ENCODE results near the gene ANKLE1. TPM values are rescaled to one million over a fixed set of nuclear protein-coding genes. Genes with fewer than 3 reads are reported as not detected.
"Not testable (repeated sequence)": the region's sequence is repeated elsewhere in the genome, so short reads cannot be mapped to it uniquely, and the experiment has no call there.

The ANKLE1 gene
- total and polyA plus RNA-seq, 4 experiments from 2014 or later = 0.41 to 5.1 (median 1.8) TPM

- ChIA-PET CTCF (ENCODE audit: partially characterized antibody) (interaction anchor here (0.6 to 4.3 kb wide), 15 partner anchors 9 to 223 kb away, joined by 3 to 56 read pairs (median 6); partner anchors contain the start of genes ABHD8, DDA1, MRPL34 and MYO9B), POLR2A (ENCODE audit: partially characterized antibody) (interaction anchor here (0.6 to 2.9 kb wide), 13 partner anchors 10 to 127 kb away, joined by 3 to 9 read pairs (median 5); partner anchors contain the start of genes ANO8, BABAM1, DDA1 and MRPL34)
- peak; percentile 77 to 85 (median 80) for DNase-seq
- H3K4me1 Mint-ChIP-seq = peaks cover 3 to 5% (median 4%) of the 10 kb centered on the region in 4 donors
- H3K27ac ChIP-seq (ENCODE audit: low read depth, low read length) = peak overlapping the region; percentile 20
- H3K36me3 ChIP-seq (ENCODE audit: insufficient read depth, low read length) = no peaks in the 10 kb centered on the region
- no peaks in the 10 kb centered on the region for H3K9me3 Mint-ChIP-seq
- no peaks in the 10 kb centered on the region for H3K27me3 ChIP-seq (ENCODE audit: insufficient read depth, low read length)
- intact Hi-C loops (cut with micrococcal nuclease) = loop anchor here (1.0 to 2.0 kb wide), 7 partner anchors 13 to 176 kb away; partner anchors contain the start of genes ANO8, BABAM1 and MRPL34
- H3K4me3 ChIP-seq (ENCODE audit: low read length in 2 of 2) = peak overlapping the region; percentile 61 to 75
- peak overlapping the region; percentile 88 to 92 (median 90) for H3K4me3 Mint-ChIP-seq
- H3K27ac Mint-ChIP-seq = peak overlapping the region; percentile 47 to 89 (median 81)
- H3K4me1 ChIP-seq (ENCODE audit: insufficient read depth, low read length) = peaks cover 6% of the 10 kb centered on the region
- peaks cover 0 to 4% of the 10 kb centered on the region in 2 donors for H3K27me3 Mint-ChIP-seq
- peaks cover 0 to 2% of the 10 kb centered on the region in 2 donors for H3K36me3 Mint-ChIP-seq
- no peaks in the 10 kb centered on the region for H3K9me3 ChIP-seq (ENCODE audit: control insufficient read depth in 1 of 2, low read length in 2 of 2)
Measured at GRCh38 chr19:17292301-17293074, 10.8 kb downstream of the ANKLE1 start.

GRCh38 chr19:17293605-17294004, 11.9 kb downstream of the ANKLE1 start:
- intact Hi-C loops (cut with micrococcal nuclease) = loop anchor here (2.0 kb wide), 2 partner anchors 41 to 175 kb away; partner anchors contain the start of gene ANO8
- no peaks in the 10 kb centered on the region for H3K27me3 ChIP-seq (ENCODE audit: insufficient read depth, low read length)

GRCh38 chr19:17294051-17294891, 12.6 kb downstream of the ANKLE1 start:
- ChIA-PET CTCF (ENCODE audit: partially characterized antibody) (interaction anchor here (0.9 to 1.9 kb wide), 4 partner anchors 11 to 92 kb away, joined by 3 to 7 read pairs (median 4); partner anchors contain the start of gene MRPL34), POLR2A (ENCODE audit: partially characterized antibody) (interaction anchor here (2.1 kb wide), 1 partner anchor 41 kb away, joined by 7 read pairs; the partner anchor contains the start of gene ANO8)
- peak overlapping the region in 1 of 8 donors; percentile 20 for H3K4me3 Mint-ChIP-seq
- peaks cover 3 to 5% (median 4%) of the 10 kb centered on the region in 4 donors for H3K4me1 Mint-ChIP-seq
- peak in 4 of 5 donors; percentile 27 to 60 (median 34) for DNase-seq
- Histone ChIP-seq H3K27me3 (ENCODE audit: insufficient read depth, low read length) (no peaks in the 10 kb centered on the region), H3K9me3 (ENCODE audit: control insufficient read depth in 1 of 2, low read length in 2 of 2) (peaks cover 0 to 4% of the 10 kb centered on the region in 2 donors), H3K36me3 (ENCODE audit: insufficient read depth, low read length) (no peaks in the 10 kb centered on the region), H3K4me1 (ENCODE audit: insufficient read depth, low read length) (peaks cover 6% of the 10 kb centered on the region), H3K27ac (ENCODE audit: low read depth, low read length) (no peak overlapping the region), H3K4me3 (ENCODE audit: low read length in 2 of 2) (no peak overlapping the region)
- intact Hi-C loops (cut with micrococcal nuclease) = no loop called here
- H3K9me3 Mint-ChIP-seq = peaks cover 0 to 2% (median 0%) of the 10 kb centered on the region in 8 donors
- H3K36me3 Mint-ChIP-seq = peaks cover 0 to 2% of the 10 kb centered on the region in 2 donors
- peaks cover 0 to 2% of the 10 kb centered on the region in 2 donors for H3K27me3 Mint-ChIP-seq
- no peak overlapping the region for H3K27ac Mint-ChIP-seq

More at GRCh38 chr19:17293605-17294004, 11.9 kb downstream of the ANKLE1 start:
- H3K4me1 ChIP-seq (ENCODE audit: insufficient read depth, low read length) = peaks cover 6% of the 10 kb centered on the region
- peaks cover 0 to 4% of the 10 kb centered on the region in 2 donors for H3K9me3 ChIP-seq (ENCODE audit: control insufficient read depth in 1 of 2, low read length in 2 of 2)
- Mint-ChIP-seq H3K27ac (no peak overlapping the region), H3K27me3 (peaks cover 0 to 2% of the 10 kb centered on the region in 2 donors), H3K4me1 (peaks cover 3 to 5% (median 4%) of the 10 kb centered on the region in 4 donors), H3K36me3 (peaks cover 0 to 2% of the 10 kb centered on the region in 2 donors), H3K4me3 (no peak overlapping the region), H3K9me3 (peaks cover 0 to 2% (median 0%) of the 10 kb centered on the region in 8 donors)
- no peak overlapping the region for H3K27ac ChIP-seq (ENCODE audit: low read depth, low read length)
- DNase-seq = no peak
- CTCF ChIA-PET (ENCODE audit: partially characterized antibody) = interaction anchor here (0.7 to 4.3 kb wide), 11 partner anchors 9 to 224 kb away, joined by 3 to 56 read pairs (median 6); partner anchors contain the start of genes ABHD8, DDA1 and MRPL34
- POLR2A ChIA-PET (ENCODE audit: partially characterized antibody) = interaction anchor here (1.0 to 2.1 kb wide), 3 partner anchors 16 to 58 kb away, joined by 5 to 7 read pairs (median 5); partner anchors contain the start of genes ANO8 and DDA1
- H3K36me3 ChIP-seq (ENCODE audit: insufficient read depth, low read length) = no peaks in the 10 kb centered on the region
- no peak overlapping the region for H3K4me3 ChIP-seq (ENCODE audit: low read length in 2 of 2)

- H3K27ac Mint-ChIP-seq; H3K9me3 Mint-ChIP-seq; DNase-seq; H3K4me3 ChIP-seq (ENCODE audit: low read length in 2 of 2); H3K4me3 Mint-ChIP-seq; H3K9me3 ChIP-seq (ENCODE audit: control insufficient read depth in 1 of 2, low read length in 2 of 2); H3K36me3 ChIP-seq (ENCODE audit: insufficient read depth, low read length); H3K27ac ChIP-seq (ENCODE audit: low read depth, low read length); H3K36me3 Mint-ChIP-seq; POLR2A ChIA-PET (ENCODE audit: partially characterized antibody); intact Hi-C loops (cut with micrococcal nuclease); H3K4me1 Mint-ChIP-seq; H3K27me3 ChIP-seq (ENCODE audit: insufficient read depth, low read length); H3K27me3 Mint-ChIP-seq; H3K4me1 ChIP-seq (ENCODE audit: insufficient read depth, low read length): not testable (repeated sequence)
- CTCF ChIA-PET (ENCODE audit: partially characterized antibody) = interaction anchor here (1.2 to 1.9 kb wide), 5 partner anchors 10 to 91 kb away, joined by 3 to 7 read pairs (median 3); partner anchors contain the start of genes BABAM1 and MRPL34
Measured at GRCh38 chr19:17295551-17295950, 13.8 kb downstream of the ANKLE1 start.

- no peak overlapping the region for H3K4me3 ChIP-seq (ENCODE audit: low read length in 2 of 2)
- ChIA-PET CTCF (ENCODE audit: partially characterized antibody) (interaction anchor here (1.3 to 2.5 kb wide), 5 partner anchors 30 to 93 kb away, joined by 3 to 13 read pairs (median 7); partner anchors contain the start of gene BABAM1), POLR2A (ENCODE audit: partially characterized antibody) (no interaction called here)
- H3K4me1 Mint-ChIP-seq = peaks cover 3 to 5% (median 4%) of the 10 kb centered on the region in 4 donors
- peaks cover 0 to 2% (median 0%) of the 10 kb centered on the region in 8 donors for H3K9me3 Mint-ChIP-seq
- H3K27me3 ChIP-seq (ENCODE audit: insufficient read depth, low read length) = no peaks in the 10 kb centered on the region
- H3K27ac ChIP-seq (ENCODE audit: low read depth, low read length) = no peak overlapping the region
- peaks cover 0 to 4% of the 10 kb centered on the region in 2 donors for H3K9me3 ChIP-seq (ENCODE audit: control insufficient read depth in 1 of 2, low read length in 2 of 2)
- no peaks in the 10 kb centered on the region for H3K27me3 Mint-ChIP-seq
- no peaks in the 10 kb centered on the region for H3K36me3 ChIP-seq (ENCODE audit: insufficient read depth, low read length)
- no peak overlapping the region for H3K4me3 Mint-ChIP-seq
- no peak for DNase-seq
- intact Hi-C loops (cut with micrococcal nuclease) = no loop called here
- peaks cover 6% of the 10 kb centered on the region for H3K4me1 ChIP-seq (ENCODE audit: insufficient read depth, low read length)
- H3K27ac Mint-ChIP-seq = no peak overlapping the region
- H3K36me3 Mint-ChIP-seq = peaks cover 0 to 2% of the 10 kb centered on the region in 2 donors
Measured at GRCh38 chr19:17296273-17296672, 14.6 kb downstream of the ANKLE1 start.

GRCh38 chr19:17296976-17297375, 15.3 kb downstream of the ANKLE1 start:
- Histone ChIP-seq H3K27me3 (ENCODE audit: insufficient read depth, low read length) (no peaks in the 10 kb centered on the region), H3K4me1 (ENCODE audit: insufficient read depth, low read length) (peaks cover 4% of the 10 kb centered on the region), H3K27ac (ENCODE audit: low read depth, low read length) (no peak overlapping the region), H3K9me3 (ENCODE audit: control insufficient read depth in 1 of 2, low read length in 2 of 2) (peaks cover 0 to 4% of the 10 kb centered on the region in 2 donors), H3K4me3 (ENCODE audit: low read length in 2 of 2) (no peak overlapping the region), H3K36me3 (ENCODE audit: insufficient read depth, low read length) (no peaks in the 10 kb centered on the region)
- H3K27ac Mint-ChIP-seq = no peak overlapping the region
- H3K27me3 Mint-ChIP-seq = no peaks in the 10 kb centered on the region
- H3K4me3 Mint-ChIP-seq = no peak overlapping the region
- peaks cover 0 to 2% (median 0%) of the 10 kb centered on the region in 8 donors for H3K9me3 Mint-ChIP-seq
- peaks cover 3 to 8% (median 5%) of the 10 kb centered on the region in 4 donors for H3K4me1 Mint-ChIP-seq
- ChIA-PET CTCF (ENCODE audit: partially characterized antibody) (interaction anchor here (1.2 to 2.5 kb wide), 5 partner anchors 8 to 92 kb away, joined by 3 to 13 read pairs (median 5); partner anchors contain the start of genes DDA1 and MRPL34), POLR2A (ENCODE audit: partially characterized antibody) (no interaction called here)
- peaks cover 0 to 2% of the 10 kb centered on the region in 2 donors for H3K36me3 Mint-ChIP-seq
- no peak for DNase-seq
- intact Hi-C loops (cut with micrococcal nuclease) = no loop called here
